Vagina (tissue), 2 donors: ENCODE data around the gene PRICKLE4. TPM values are rescaled to one million over a fixed set of nuclear protein-coding genes. Genes with fewer than 3 reads are reported as not detected.

ENCODE experiments used
- DNase-seq, 2 donors: peaks; one replicate each; pipeline ENCODE4 v3.0.0-alpha.2; 2017; ENCODE audit errors: extremely low spot score in 2 of 2
- H3K27ac ChIP-seq: fragments of 200-600 bp; sonication (generic); one replicate; pipeline ENCODE4 v1.5.1; 2019
- H3K27me3 ChIP-seq: fragments of 200-600 bp; sonication (generic); one replicate; pipeline ENCODE4 v1.5.1; 2019
- H3K36me3 ChIP-seq, 2 donors: fragments of 200-600 bp; sonication (generic); one replicate each; pipeline ENCODE4 v1.5.1; 2017 to 2019
- H3K4me1 ChIP-seq: fragments of 200-600 bp; sonication (generic); one replicate; pipeline ENCODE4 v1.5.1; 2019
- H3K4me3 ChIP-seq, 2 donors: fragments of 200-600 bp; sonication (generic); 1 replicate in 1 of 2; 2 replicates in 1 of 2; pipeline ENCODE4 v1.5.1; 2016 to 2019
- H3K9me3 ChIP-seq: fragments of 200-600 bp; sonication (generic); one replicate; pipeline ENCODE4 v1.5.1; 2019
- POLR2A ChIP-seq, 2 donors: fragments of 450-650 bp; IDR thresholded peaks; one replicate each; pipeline ENCODE4 v1.6.1; 2017; ENCODE audit warnings: antibody characterized with exemption in 2 of 2, mild to moderate bottlenecking in 2 of 2, moderate library complexity in 2 of 2
- POLR2AphosphoS5 ChIP-seq, 2 donors: sonication (generic); formaldehyde crosslinking; IDR thresholded peaks; one replicate each; pipeline ENCODE4 v1.9.0; 2017; ENCODE audit warnings: antibody characterized with exemption in 2 of 2, mild to moderate bottlenecking in 2 of 2, low read depth in 1 of 2; ENCODE audit not compliant: insufficient read depth in 1 of 2
- intact Hi-C: fragments of 100-400 bp; cut with DNase I; formaldehyde crosslinking; loops from one replicate; pipeline ENCODE4 v1.15.1; 2023
- total RNA-seq: library from RNA; depleted of rRNA; stranded (reverse); fragments of >200 nt; gene quantifications from one replicate; pipeline ENCODE4 v1.2.3, GENCODE V29; 2016
- TF ChIP-seq, protein P1 (sequence below), 3 experiments: fragments of 450-650 bp in 2 of 3; fragments of 200-600 bp in 1 of 3; sonication (generic) in 1 of 3; IDR thresholded peaks; one replicate each; pipeline ENCODE4 v1.5.1; 2017 to 2019; ENCODE audit warnings: antibody characterized with exemption in 3 of 3, mild to moderate bottlenecking in 2 of 3, moderate library complexity in 2 of 3

Gene PRICKLE4
- total RNA-seq, 1 donor from 2014 or later = 10.1 TPM

DNA sequence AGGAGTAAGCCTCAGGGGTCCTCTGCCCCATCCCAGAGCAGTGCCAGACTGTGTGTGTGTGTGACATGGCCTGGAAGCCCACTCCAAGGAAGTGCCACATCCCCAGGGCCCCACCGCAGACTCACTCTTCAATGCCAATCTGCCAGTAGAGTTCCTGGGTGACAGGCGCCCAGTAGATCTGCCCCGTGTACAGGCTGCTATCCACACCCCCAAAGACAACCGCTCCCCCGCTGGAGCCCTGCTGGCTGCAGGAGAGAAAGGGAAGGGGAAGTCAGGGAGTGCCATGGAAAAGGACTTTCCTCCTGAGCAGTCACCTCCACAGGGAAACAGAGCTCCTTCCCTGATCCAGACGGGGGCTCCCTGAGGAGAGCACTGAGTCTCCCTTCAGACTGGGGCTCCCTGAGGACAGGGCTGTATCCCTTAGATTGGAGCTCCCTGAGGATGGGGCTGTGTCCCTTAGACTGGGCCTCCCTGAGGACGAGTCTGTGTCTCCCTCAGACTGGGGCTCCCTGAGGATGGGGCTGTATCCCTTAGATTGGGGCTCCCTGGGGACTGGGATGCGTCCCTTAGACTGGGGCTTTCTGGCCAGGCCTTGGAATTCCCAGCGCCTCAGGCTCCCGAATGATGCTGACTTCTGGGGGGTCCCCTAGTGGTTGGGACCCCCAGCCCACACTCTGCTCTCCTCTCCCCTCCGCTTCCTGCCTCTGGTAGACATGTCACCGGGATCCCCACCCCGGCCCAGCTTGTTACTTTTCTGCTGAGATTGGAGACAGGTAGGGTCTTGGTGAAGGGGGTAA, 40.0 kb upstream of the PRICKLE4 start:
- Histone ChIP-seq H3K27me3 (no peaks in the 10 kb centered on the region), H3K4me1 (peaks cover 7% of the 10 kb centered on the region), H3K4me3 (no peak overlapping the region), H3K9me3 (no peaks in the 10 kb centered on the region), H3K36me3 (no peaks in the 10 kb centered on the region), H3K27ac (no peak overlapping the region)
- TF ChIP-seq, protein P1, sequence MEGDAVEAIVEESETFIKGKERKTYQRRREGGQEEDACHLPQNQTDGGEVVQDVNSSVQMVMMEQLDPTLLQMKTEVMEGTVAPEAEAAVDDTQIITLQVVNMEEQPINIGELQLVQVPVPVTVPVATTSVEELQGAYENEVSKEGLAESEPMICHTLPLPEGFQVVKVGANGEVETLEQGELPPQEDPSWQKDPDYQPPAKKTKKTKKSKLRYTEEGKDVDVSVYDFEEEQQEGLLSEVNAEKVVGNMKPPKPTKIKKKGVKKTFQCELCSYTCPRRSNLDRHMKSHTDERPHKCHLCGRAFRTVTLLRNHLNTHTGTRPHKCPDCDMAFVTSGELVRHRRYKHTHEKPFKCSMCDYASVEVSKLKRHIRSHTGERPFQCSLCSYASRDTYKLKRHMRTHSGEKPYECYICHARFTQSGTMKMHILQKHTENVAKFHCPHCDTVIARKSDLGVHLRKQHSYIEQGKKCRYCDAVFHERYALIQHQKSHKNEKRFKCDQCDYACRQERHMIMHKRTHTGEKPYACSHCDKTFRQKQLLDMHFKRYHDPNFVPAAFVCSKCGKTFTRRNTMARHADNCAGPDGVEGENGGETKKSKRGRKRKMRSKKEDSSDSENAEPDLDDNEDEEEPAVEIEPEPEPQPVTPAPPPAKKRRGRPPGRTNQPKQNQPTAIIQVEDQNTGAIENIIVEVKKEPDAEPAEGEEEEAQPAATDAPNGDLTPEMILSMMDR (IDR thresholded peaks at IDR 0.05) = no peak
- no peak for TF ChIP-seq POLR2A (IDR thresholded peaks at IDR 0.05)
- no peak for TF ChIP-seq POLR2AphosphoS5 (IDR thresholded peaks at IDR 0.05; ENCODE audit: insufficient read depth in 1 of 2, low read depth in 1 of 2)
- intact Hi-C loops = no loop called here
- DNase-seq = no peak

GRCh38 chr6:41741625-41742490, 38.7 kb upstream of the PRICKLE4 start:
- no peaks in the 10 kb centered on the region for H3K4me1 ChIP-seq
- no peak overlapping the region for H3K4me3 ChIP-seq

GRCh38 chr6:41743406-41744235, 37.0 kb upstream of the PRICKLE4 start:
- TF ChIP-seq, protein P1 (IDR thresholded peaks at IDR 0.05) = no peak
- no peak for TF ChIP-seq POLR2AphosphoS5 (IDR thresholded peaks at IDR 0.05; ENCODE audit: insufficient read depth in 1 of 2, low read depth in 1 of 2)
- no peak for TF ChIP-seq POLR2A (IDR thresholded peaks at IDR 0.05)
- H3K36me3 ChIP-seq = no peaks in the 10 kb centered on the region
- H3K9me3 ChIP-seq = no peaks in the 10 kb centered on the region
- intact Hi-C loops = no loop called here
- H3K4me3 ChIP-seq = no peak overlapping the region
- no peaks in the 10 kb centered on the region for H3K27me3 ChIP-seq
- H3K27ac ChIP-seq = no peak overlapping the region
- DNase-seq = no peak
- H3K4me1 ChIP-seq = no peaks in the 10 kb centered on the region

More at GRCh38 chr6:41741625-41742490, 38.7 kb upstream of the PRICKLE4 start:
- no peaks in the 10 kb centered on the region for H3K36me3 ChIP-seq
- TF ChIP-seq, protein P1 (IDR thresholded peaks at IDR 0.05) = no peak
- TF ChIP-seq POLR2A (IDR thresholded peaks at IDR 0.05) (no peak), POLR2AphosphoS5 (IDR thresholded peaks at IDR 0.05; ENCODE audit: insufficient read depth in 1 of 2, low read depth in 1 of 2) (no peak)
- intact Hi-C loops = no loop called here
- H3K27me3 ChIP-seq = no peaks in the 10 kb centered on the region
- H3K9me3 ChIP-seq = no peaks in the 10 kb centered on the region
- H3K27ac ChIP-seq = no peak overlapping the region
- no peak for DNase-seq

GRCh38 chr6:41744236-41744787, 36.3 kb upstream of the PRICKLE4 start:
- Histone ChIP-seq H3K9me3 (no peaks in the 10 kb centered on the region), H3K4me1 (no peaks in the 10 kb centered on the region), H3K36me3 (no peaks in the 10 kb centered on the region), H3K4me3 (no peak overlapping the region), H3K27me3 (no peaks in the 10 kb centered on the region), H3K27ac (no peak overlapping the region)
- no peak for DNase-seq
- no peak for TF ChIP-seq POLR2A (IDR thresholded peaks at IDR 0.05)
- TF ChIP-seq, protein P1 (IDR thresholded peaks at IDR 0.05) = no peak
- TF ChIP-seq POLR2AphosphoS5 (IDR thresholded peaks at IDR 0.05; ENCODE audit: insufficient read depth in 1 of 2, low read depth in 1 of 2) = no peak
- intact Hi-C loops = no loop called here
